ENCODE measurements around the gene CARD10. TPM values are rescaled to one million over a fixed set of nuclear protein-coding genes. Genes with fewer than 3 reads are reported as not detected.

Gene CARD10
- polyA plus RNA-seq, 1 of the 3 experiments (the other 2 are of a cell fraction): 14.5 TPM

DNA sequence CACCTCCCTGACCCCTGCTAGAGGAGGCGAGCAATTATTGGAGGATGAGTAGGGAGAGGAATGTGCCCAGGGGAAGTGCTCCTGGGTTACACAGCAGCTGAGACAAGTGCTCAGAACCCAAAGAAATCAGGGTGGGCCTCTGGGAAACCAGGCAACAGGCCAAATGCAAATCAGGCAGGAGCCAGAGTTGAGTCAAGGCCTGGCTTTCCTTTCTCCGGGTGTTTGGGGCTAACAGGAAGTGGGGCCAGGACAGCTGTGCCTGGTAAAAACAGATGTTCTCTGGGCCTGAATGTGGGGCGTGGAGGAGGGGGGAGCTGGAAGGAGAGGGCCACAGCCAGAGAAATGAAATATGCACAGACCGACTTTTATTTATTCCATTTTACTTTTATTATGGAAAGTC lies 55.0 kb downstream of the CARD10 start (continued):
- no peak for TF ChIP-seq JUND (IDR thresholded peaks at IDR 0.05)
- TF ChIP-seq RCOR1 (IDR thresholded peaks at IDR 0.05; ENCODE audit: low read length): no peak; the same call in 1 of the 2 replicates
- no peak for TF ChIP-seq FOXM1 (IDR thresholded peaks at IDR 0.05; ENCODE audit: low read depth)
- TF ChIP-seq FOSL2 (IDR thresholded peaks at IDR 0.05; ENCODE audit: borderline replicate concordance, low read depth): no peak
- TF ChIP-seq TCF12 (IDR thresholded peaks at IDR 0.05): peak; percentile 18; the same call in 1 of the 2 replicates
- TF ChIP-seq, protein P1, sequence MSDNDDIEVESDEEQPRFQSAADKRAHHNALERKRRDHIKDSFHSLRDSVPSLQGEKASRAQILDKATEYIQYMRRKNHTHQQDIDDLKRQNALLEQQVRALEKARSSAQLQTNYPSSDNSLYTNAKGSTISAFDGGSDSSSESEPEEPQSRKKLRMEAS (IDR thresholded peaks at IDR 0.05; ENCODE audit: low read depth): no peak
- TF ChIP-seq POLR2AphosphoS5 (IDR thresholded peaks at IDR 0.05; ENCODE audit: low read depth, low read length): no peak
- TF ChIP-seq EP300 (IDR thresholded peaks at IDR 0.05; ENCODE audit: borderline replicate concordance in 1 of 2, low read depth in 1 of 2, low read length in 1 of 2): peak in 1 of 2 experiments; percentile 69; a peak in 2 of 4 replicates
- TF ChIP-seq, protein P2, sequence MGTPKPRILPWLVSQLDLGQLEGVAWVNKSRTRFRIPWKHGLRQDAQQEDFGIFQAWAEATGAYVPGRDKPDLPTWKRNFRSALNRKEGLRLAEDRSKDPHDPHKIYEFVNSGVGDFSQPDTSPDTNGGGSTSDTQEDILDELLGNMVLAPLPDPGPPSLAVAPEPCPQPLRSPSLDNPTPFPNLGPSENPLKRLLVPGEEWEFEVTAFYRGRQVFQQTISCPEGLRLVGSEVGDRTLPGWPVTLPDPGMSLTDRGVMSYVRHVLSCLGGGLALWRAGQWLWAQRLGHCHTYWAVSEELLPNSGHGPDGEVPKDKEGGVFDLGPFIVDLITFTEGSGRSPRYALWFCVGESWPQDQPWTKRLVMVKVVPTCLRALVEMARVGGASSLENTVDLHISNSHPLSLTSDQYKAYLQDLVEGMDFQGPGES (IDR thresholded peaks at IDR 0.05; ENCODE audit: low read depth, low read length): no peak
- TF ChIP-seq, protein P3, sequence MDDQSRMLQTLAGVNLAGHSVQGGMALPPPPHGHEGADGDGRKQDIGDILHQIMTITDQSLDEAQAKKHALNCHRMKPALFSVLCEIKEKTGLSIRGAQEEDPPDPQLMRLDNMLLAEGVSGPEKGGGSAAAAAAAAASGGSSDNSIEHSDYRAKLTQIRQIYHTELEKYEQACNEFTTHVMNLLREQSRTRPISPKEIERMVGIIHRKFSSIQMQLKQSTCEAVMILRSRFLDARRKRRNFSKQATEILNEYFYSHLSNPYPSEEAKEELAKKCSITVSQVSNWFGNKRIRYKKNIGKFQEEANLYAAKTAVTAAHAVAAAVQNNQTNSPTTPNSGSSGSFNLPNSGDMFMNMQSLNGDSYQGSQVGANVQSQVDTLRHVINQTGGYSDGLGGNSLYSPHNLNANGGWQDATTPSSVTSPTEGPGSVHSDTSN (IDR thresholded peaks at IDR 0.05): no peak
- TF ChIP-seq MEF2A (IDR thresholded peaks at IDR 0.05; ENCODE audit: borderline replicate concordance, low read depth): no peak

DNA sequence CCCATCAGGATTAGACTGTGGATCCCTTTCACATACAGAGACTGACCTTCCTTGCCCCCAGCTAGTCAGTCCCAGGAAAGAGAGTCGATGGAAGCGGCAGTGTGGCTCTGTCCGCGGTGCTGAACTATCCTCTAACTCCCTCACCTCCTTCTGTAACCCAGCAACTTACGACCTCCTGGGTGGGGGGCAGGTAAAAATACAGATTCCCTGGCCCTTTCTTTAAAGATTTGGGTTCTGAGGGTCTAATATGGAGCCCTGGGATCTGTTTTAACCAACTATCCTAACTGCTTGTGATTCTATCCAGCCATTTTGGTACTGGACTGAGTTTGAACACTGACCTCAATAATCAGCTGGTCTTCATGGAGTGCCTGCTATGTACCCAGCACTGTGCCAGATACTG lies 56.2 kb downstream of the CARD10 start:
- 36% methylated on average over 4 of the region's 5 CpGs for WGBS (ENCODE audit: low lambda C conversion rate)
- no peaks in the 10 kb centered on the region for H3K36me3 ChIP-seq (replicated peaks in 1 of 2; ENCODE audit: control insufficient read depth in 1 of 2, insufficient read depth in 2 of 2, low read length in 1 of 2)
- no peaks in the 10 kb centered on the region for H3F3A ChIP-seq (replicated peaks; ENCODE audit: insufficient read depth)
- H3K4me1 ChIP-seq (ENCODE audit: control insufficient read depth in 1 of 2, insufficient read depth in 2 of 2, low read depth in 1 of 2, low read length in 1 of 2): peaks cover 0 to 27% of the 10 kb centered on the region in 2 experiments; a peak in 1 of 4 replicates
- ChIA-PET CTCF (interaction anchor here (1.3 to 3.2 kb wide), 6 partner anchors 9 to 146 kb away, joined by 5 to 17 read pairs (median 10); no protein-coding TSS in a partner anchor), POLR2A (no interaction called here)
- DNase-seq: no peak
- no peak overlapping the region for H3K4me3 ChIP-seq (ENCODE audit: low read depth in 2 of 2, low read length in 1 of 2)
- no peaks in the 10 kb centered on the region for H3K79me2 ChIP-seq (ENCODE audit: insufficient read depth)
- no peaks in the 10 kb centered on the region for H3K9me2 ChIP-seq
- 0 out of 2 replicates have a peak, but pooled peaks cover 7% of the 10 kb centered on the region for H3K27me3 ChIP-seq (ENCODE audit: insufficient read depth)
- H2AFZ ChIP-seq (ENCODE audit: low read depth): no peak overlapping the region
- no peak overlapping the region for H3K9ac ChIP-seq
- no peak overlapping the region for H3K4me2 ChIP-seq
- TF ChIP-seq EP300 (IDR thresholded peaks at IDR 0.05; ENCODE audit: borderline replicate concordance in 1 of 2, low read depth in 1 of 2, low read length in 1 of 2) (no peak), POLR2AphosphoS5 (IDR thresholded peaks at IDR 0.05; ENCODE audit: low read depth, low read length) (no peak)
- TF ChIP-seq, protein P4, sequence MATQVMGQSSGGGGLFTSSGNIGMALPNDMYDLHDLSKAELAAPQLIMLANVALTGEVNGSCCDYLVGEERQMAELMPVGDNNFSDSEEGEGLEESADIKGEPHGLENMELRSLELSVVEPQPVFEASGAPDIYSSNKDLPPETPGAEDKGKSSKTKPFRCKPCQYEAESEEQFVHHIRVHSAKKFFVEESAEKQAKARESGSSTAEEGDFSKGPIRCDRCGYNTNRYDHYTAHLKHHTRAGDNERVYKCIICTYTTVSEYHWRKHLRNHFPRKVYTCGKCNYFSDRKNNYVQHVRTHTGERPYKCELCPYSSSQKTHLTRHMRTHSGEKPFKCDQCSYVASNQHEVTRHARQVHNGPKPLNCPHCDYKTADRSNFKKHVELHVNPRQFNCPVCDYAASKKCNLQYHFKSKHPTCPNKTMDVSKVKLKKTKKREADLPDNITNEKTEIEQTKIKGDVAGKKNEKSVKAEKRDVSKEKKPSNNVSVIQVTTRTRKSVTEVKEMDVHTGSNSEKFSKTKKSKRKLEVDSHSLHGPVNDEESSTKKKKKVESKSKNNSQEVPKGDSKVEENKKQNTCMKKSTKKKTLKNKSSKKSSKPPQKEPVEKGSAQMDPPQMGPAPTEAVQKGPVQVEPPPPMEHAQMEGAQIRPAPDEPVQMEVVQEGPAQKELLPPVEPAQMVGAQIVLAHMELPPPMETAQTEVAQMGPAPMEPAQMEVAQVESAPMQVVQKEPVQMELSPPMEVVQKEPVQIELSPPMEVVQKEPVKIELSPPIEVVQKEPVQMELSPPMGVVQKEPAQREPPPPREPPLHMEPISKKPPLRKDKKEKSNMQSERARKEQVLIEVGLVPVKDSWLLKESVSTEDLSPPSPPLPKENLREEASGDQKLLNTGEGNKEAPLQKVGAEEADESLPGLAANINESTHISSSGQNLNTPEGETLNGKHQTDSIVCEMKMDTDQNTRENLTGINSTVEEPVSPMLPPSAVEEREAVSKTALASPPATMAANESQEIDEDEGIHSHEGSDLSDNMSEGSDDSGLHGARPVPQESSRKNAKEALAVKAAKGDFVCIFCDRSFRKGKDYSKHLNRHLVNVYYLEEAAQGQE (IDR thresholded peaks at IDR 0.05; ENCODE audit: low read depth, low read length): peak; percentile 98
- TF ChIP-seq, protein P5, sequence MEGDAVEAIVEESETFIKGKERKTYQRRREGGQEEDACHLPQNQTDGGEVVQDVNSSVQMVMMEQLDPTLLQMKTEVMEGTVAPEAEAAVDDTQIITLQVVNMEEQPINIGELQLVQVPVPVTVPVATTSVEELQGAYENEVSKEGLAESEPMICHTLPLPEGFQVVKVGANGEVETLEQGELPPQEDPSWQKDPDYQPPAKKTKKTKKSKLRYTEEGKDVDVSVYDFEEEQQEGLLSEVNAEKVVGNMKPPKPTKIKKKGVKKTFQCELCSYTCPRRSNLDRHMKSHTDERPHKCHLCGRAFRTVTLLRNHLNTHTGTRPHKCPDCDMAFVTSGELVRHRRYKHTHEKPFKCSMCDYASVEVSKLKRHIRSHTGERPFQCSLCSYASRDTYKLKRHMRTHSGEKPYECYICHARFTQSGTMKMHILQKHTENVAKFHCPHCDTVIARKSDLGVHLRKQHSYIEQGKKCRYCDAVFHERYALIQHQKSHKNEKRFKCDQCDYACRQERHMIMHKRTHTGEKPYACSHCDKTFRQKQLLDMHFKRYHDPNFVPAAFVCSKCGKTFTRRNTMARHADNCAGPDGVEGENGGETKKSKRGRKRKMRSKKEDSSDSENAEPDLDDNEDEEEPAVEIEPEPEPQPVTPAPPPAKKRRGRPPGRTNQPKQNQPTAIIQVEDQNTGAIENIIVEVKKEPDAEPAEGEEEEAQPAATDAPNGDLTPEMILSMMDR (IDR thresholded peaks at IDR 0.05): no peak
- H3K27ac ChIP-seq (ENCODE audit: low read depth in 2 of 2, low read length in 1 of 2): peak overlapping the region in 1 of 2 experiments; percentile 78; a peak in 2 of 4 replicates
- H4K20me1 ChIP-seq (ENCODE audit: insufficient read depth): no peaks in the 10 kb centered on the region
- no peaks in the 10 kb centered on the region for H3K9me3 ChIP-seq

Data from SK-N-SH (cell line).